Prostate gland (tissue), 2 donors: Measurements from ENCODE around the gene FKBP2.

Experiments
- CTCF ChIP-seq, 4 experiments: fragments of 200-600 bp in 2 of 4; fragments of 450-650 bp in 2 of 4; sonication (generic) in 2 of 4; IDR thresholded peaks; 1 replicate in 3 of 4; 2 replicates in 1 of 4; pipeline ENCODE4 v1.5.1; 2016 to 2019; ENCODE audit warnings: antibody characterized with exemption in 4 of 4, mild to moderate bottlenecking in 2 of 4, moderate library complexity in 2 of 4
- POLR2A ChIP-seq: fragments of 450-650 bp; IDR thresholded peaks from one replicate; pipeline ENCODE4 v1.6.1; 2016; ENCODE audit warnings: antibody characterized with exemption, mild to moderate bottlenecking
- POLR2AphosphoS5 ChIP-seq: sonication (generic); formaldehyde crosslinking; IDR thresholded peaks from one replicate; pipeline ENCODE4 v1.6.1; 2017; ENCODE audit warnings: antibody characterized with exemption

GRCh38 chr11:64287676-64288352 lies 46.9 kb downstream of the FKBP2 start:
- TF ChIP-seq CTCF (IDR thresholded peaks at IDR 0.05) = no peak
- TF ChIP-seq POLR2AphosphoS5 = no peak
- TF ChIP-seq POLR2A = no peak
